Inflammatory macrophage (primary cell): ENCODE data around the gene ROCK2.
A peak's percentile ranks its signal among the peaks of the same experiment; 100 is the strongest.
"Not testable (repeated sequence)": the region's sequence is repeated elsewhere in the genome, so short reads cannot be mapped to it uniquely, and the experiment has no call there.

Source experiments
- DNase-seq, 2 donors: peaks; one replicate each; pipeline ENCODE4 v3.0.0-alpha.2; 2020 to 2022

Gene ROCK2

DNA sequence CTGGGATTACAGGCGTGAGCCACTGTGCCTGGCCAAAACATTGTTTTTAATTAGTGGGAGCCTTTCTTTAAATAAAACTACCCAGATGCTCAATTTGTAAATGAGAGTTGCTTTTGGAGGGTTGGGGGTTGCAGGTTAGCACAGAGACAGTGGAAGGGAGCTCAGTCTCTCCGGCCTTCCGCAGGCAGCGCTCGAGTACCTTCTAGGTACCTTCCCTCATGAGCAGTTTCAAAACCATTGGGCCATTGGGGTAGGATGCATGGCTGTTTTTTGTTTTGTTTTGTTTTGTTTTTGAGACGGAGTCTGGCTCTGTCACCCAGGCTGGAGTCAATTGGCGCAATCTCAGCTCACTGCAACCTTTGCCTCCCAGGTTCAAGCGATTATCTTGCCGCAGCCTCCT, 170.2 kb downstream of the ROCK2 start:
- no peak for DNase-seq

DNA sequence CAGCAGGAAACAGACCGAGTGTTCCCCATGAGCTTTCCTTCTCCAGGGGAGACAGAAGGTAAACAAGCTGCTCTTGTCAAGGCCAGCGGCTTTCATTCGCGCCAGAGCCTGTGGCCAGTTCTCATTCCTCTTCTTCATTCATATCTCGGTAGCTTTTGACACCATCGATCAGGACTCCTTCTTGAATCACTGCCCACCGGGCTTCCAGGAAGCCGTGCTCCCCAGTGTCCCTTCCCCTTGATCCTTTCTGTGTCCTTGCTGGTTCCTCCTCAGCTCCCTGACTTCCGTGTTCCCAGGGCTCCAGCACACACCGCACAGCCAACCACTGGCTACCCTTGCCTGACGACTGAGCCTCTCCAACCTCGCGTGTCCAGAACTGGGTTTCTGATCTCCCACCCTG, 175.1 kb downstream of the ROCK2 start:
- no peak for DNase-seq

DNA sequence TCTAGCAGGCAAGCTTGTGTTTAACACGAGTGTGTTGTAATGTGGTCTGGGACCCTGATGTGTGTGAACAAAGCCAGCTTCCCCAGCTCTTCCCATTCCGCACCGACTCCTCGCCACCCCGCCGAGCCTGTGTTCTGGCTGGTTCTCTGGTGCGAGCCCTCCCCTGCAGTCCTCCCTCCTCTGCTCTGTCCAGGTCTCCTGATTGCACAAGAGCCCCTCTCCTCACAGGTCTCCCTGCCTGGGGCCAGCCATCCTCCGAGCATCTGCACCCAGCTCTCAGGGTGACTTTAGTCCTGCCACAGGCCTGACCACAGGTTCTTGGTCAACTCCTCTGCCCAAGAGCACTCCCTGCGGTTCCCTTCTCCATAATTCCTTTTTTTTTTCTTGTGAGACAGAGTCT, 175.9 kb downstream of the ROCK2 start:
- DNase-seq, result peak in 1 of 2 donors; percentile 37

DNA sequence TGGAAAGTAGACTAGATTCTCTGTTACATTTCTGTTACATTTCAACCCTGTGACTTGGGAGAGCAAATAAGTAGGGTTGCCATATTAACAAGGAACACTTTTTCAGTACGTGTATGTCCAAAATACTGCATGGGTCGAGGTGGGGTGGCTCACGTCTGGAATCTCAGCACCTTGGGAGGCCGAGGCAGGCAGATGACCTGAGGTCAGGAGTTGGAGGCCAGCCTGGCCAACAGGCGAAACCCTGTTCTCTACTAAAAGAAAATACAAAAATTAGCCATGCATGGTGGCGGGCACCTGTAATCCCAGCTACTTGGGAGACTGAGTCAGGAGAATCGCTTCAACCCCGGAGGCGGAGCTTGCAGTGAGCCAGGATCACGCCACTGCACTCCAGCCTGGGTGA, 178.0 kb downstream of the ROCK2 start:
- DNase-seq, result no peak

DNA sequence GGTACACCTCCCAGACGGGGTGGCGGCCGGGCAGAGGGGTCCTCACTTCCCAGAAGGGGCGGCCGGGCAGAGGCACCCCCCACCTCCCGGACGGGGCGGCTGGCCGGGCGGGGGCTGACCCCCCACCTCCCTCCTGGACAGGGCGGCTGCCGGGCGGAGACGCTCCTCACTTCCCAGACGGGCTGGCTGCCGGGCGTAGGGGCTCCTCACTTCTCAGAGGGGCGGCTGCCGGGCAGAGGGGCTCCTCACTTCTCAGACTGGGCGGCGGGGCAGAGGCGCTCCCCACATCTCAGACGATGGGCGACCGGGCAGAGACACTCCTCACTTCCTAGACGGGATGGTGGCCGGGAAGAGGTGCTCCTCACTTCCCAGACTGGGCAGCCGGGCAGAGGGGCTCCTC, 179.4 kb downstream of the ROCK2 start:
- DNase-seq, result not testable (repeated sequence)

DNA sequence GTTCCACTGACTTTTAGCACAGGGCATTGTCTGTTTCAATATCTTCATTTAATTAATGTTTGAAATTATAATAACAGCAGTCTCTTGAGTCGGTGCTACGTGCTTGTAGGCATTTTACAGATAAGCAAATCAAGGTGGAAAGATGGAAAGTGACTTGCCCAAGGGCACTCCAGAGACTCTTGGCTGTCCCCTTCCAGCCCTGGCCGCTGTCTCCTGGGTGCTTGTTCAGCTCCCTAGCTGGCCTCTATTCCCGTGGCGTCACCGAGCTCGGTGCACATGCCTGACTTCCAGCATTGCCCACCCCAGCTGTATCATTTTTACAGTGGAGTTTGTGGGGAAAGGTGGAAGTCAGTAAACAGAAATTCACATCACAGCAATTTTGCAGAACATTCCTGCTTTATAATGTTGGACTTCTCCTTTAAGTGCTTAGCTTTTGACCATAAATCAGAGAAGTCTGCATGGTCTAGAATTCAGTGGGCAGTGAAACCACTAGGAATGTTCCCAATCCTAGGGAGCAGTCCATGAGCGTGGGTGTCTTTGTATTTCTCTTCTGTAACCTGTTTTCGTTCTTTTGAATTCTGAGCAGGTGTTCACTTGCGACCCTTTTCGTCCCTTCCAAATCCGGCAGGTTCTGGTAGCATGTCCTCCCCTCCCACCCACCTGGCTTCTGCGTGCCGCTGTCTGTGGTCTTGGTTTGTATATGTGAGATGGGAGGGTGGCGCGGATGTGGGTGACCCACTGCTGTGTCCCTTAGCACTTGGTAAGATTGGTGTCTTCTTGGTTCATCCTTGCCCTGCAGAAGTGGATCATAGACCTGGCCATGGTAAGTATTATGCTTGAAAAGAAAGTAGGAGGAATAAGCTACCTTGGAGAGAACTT, 180.8 kb downstream of the ROCK2 start:
- no peak for DNase-seq

DNA sequence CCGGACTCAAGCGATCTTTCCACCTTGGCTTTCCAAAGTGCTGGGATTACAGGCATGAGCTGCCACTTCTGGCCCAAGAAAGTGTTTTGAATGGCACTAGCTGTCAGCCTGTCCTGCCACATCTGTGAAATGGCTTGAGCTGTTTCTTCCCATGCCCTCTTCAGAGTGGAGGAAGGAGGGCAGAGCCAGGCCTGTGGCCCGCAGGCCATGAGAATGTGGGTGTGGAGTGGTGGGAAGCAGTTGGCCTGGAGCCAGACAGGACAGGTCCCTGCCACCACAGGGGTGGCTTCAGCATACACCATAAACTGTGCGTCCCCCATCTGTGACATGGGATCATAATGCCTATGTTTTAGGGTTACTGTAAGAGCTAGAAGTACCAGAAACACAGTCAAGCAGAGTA, 182.7 kb downstream of the ROCK2 start:
- DNase-seq, result no peak

DNA sequence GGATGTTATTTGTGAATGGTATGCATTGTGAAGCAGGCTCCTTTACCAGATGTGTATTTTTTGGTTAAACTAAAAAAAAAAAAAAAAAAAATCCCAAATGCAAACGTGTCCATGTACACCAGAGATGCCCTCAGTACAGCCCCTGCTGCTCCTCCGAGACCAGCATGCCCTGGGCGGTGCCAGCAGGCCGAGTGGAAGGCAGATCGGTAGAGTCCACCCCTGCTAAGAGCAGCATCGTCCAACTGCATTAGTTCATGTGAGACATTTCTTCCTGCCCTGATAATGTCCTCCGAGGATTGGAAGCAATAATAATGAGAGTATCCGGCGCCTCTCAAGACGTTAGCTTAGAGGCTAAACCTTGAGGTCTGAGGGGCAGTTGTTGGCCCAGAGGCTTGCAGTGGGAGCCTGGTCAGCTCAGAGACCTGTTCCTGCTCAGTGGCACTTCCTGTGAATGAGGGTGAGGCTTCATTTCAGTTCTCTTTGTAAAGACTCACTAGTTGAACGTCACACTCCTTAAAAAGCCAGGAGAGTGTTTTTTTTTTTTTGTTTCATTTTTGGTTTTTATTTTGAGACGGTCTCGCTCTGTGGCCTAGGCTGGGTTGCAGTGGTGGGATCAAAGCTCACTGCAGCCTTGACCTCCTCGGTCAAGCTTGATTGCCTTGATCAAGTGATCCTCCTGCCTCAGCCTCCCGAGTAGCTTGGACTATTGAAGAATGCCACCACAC, 183.5 kb downstream of the ROCK2 start:
- DNase-seq, result peak; percentile 49 to 55

DNA sequence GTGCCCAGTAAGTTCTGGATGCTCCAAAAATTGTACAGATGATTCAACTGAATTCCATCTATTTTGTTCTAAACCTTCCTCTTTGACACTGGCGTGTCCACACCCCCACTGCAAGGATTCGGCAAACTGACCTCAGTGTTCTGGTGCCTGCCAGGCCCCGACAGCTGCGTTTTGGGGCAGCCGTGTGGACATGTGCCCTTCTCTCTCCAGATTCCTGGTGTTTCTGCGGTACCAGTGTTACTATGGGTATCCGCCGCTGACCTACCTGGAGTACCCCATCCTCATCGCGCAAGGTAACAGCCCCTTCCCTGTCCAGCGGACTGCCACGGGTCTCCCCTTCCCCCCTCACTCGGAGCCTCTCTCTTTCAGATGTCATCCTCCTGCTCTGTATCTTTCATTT, 184.2 kb downstream of the ROCK2 start:
- no peak for DNase-seq

DNA sequence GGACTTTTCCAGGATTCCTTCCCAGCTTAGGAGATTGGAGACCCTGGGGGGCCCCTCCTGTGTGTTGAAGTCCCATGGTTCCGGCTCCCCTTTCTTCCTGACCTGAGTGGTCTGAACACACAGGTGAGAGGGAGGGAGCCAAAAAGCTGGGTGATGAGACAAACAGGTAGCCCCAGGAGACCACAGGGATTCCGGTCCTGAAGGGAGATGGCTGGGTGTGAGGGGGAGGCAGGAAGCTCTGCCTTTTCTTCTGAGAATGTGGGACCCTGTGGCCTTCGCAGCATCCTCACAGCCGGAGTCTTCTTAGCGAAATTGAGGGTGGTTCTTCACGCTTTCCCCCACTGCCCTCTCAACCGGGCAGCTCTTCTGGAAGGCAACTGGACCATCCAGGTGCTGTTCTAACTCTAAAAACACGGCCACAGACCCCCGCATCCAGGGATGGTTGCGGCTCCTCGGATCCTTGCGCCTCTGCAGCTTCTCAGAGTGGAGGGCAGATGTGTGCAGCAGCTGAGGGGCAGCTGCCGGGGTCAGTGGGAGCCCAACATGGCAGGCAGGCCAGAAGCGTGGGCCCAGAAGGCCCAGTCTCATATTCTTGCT, 184.8 kb downstream of the ROCK2 start:
- no peak for DNase-seq

DNA sequence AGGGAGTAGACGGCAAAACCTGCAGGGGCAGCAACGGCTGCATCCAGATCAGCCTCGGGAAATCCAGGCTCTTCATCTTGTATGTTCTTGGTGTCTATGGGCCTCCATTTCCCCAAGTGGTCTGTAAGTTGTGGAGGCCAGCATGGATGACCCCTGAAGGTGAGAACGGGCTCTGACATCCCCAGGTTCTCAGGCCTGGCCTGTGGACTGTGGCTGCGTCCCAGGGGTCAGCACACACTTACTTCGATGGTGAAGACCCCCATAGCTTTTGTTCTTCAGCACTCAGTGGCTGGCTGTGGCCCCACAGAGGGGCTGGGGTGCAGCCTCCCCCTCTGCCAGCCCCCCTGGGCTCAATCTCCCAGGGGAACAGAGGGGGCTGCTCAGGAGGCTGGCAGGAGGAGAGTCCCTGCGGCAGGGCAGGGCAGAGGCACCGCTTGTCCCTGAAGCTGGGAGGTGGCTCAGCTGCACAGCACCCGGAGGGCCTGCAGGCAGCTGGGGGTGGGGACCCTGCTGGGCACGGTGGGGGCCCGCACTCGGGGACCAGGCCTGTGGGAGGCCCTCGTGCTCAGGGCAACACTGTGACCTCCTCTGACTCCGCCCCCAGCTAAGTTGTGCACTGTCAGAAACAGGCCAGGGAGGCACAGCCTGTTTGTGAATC, 185.4 kb downstream of the ROCK2 start:
- no peak for DNase-seq

DNA sequence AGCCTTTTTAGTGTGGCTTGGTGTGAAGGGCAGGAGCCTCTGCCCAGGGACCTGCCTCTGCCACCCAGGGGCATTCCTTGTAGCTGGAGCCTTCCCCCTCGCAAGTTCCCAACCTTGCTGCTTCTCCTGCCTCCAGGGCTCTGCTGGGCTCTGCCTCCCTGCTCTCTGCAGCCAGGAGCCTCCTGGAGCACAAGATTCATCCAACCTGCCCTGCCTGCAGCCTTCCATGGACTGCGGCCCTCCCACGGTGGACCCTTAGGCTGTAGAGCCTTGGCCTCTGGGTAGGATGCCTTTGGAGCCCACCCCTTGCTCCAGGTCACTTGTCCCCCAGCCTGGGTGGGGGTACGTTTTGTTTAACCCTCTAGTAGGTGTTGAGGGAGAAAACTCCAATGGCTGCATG, 186.7 kb downstream of the ROCK2 start:
- DNase-seq, result no peak

DNA sequence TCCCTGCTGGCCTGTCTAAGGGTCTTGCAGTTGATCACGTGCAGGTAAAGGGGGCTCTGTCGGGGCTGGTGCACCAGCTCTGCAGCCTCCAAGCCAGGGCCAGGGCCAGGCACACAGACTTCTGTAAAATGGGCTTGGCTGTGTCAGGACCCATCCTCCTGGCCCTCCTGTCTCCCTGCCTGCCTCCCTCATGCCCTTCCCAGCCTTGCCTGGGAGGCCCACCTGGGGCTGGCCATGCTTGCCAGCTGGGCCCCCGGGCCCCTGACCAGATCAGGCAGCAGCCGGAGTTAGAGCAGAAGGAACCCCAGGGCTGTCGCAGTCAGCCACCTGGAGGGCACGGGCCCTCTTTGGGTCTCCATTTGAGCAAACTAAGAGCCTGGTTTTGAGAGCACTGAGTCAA, 187.1 kb downstream of the ROCK2 start:
- DNase-seq, result no peak

DNA sequence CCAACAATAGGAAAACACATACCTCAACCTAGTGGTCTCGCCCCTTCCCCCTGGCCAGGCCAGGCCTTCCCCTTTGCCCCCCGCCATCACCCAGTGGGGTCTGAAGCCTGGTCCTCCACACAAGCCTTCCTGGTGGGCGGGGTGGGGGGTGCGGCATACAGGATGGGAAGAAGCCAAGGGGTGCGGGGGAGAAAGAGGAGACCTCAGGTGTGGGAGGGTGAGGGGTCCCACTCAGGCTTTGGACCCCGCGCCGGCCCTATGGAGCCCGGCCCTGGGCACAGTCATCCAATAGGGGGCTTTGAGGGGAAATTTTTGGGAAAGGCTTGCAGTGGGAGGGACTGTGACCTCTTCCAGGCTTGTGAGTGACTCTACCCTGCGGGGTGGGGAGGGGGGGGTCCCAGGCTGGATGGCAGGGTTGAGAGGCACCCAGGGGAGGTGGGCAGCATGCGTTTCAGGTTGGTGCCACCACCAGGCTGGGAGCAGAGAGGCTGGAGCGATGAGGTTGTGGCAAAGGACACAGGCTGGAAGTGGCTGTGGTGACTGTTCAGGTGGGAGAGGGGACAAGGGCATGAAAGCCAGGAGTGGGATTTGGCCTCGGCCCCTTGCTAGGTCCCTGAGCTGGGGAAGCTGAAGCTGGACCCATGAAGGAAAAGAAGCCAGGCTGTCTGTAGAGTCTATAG, 187.9 kb downstream of the ROCK2 start:
- DNase-seq, result no peak

DNA sequence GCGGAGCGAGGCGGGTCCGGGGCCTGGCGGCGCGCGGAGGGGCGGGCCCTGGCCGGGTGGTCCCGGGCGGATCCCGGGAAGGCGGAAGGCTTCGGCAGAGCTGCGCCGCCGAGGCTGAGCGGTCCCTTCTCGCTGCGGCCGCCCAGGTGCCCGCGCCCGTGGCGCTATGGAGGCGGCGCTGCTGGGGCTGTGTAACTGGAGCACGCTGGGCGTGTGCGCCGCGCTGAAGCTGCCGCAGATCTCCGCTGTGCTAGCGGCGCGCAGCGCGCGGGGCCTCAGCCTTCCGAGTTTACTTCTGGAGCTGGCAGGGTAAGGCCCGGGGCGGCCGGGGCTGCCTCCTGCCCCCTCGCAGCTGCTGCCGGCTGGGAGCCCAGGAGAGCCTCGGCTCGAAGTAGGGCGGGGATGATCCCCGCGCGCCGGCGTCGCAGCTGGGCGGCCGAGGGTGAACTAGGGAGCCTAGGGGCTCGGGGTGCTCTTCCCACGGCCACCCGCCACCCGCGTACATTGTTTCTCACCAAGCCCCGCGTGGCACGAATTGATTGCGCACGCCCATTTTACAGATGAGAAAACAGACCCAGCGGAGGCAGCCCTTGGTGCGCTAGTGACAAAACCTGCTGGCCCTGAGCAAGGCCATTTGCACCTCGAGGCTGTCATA, 188.9 kb downstream of the ROCK2 start, which contains the start of gene SLC66A3:
TSS of gene SLC66A3 (plus strand) at position 87 of the 655 bp plus-strand sequence. CDS start at position 167, 80 bp downstream.
- no peak for DNase-seq

DNA sequence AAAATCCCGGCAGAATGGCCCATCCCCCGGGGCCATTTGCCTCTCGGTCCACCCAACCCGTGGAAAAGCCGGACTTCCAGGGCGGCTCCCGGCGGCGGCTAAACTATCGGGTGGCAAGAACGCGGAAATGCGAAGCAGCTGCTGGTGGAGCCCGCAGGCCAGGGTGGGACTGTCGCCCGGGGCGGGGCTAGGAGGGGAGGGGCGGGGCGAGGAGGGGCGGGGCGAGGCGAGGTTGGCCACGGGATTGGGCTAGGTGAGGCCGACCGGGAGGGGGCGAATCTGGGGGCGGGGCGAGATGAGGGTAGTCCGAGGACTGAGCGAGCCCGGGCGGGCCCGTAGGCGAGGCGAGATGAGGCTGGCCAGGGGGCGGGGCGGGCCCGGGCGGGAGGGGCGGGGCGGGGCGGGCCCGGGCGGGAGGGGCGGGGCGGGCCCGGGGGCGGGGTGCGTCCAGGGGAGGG, 189.5 kb downstream of the ROCK2 start:
- DNase-seq, result peak; percentile 96 to 98

DNA sequence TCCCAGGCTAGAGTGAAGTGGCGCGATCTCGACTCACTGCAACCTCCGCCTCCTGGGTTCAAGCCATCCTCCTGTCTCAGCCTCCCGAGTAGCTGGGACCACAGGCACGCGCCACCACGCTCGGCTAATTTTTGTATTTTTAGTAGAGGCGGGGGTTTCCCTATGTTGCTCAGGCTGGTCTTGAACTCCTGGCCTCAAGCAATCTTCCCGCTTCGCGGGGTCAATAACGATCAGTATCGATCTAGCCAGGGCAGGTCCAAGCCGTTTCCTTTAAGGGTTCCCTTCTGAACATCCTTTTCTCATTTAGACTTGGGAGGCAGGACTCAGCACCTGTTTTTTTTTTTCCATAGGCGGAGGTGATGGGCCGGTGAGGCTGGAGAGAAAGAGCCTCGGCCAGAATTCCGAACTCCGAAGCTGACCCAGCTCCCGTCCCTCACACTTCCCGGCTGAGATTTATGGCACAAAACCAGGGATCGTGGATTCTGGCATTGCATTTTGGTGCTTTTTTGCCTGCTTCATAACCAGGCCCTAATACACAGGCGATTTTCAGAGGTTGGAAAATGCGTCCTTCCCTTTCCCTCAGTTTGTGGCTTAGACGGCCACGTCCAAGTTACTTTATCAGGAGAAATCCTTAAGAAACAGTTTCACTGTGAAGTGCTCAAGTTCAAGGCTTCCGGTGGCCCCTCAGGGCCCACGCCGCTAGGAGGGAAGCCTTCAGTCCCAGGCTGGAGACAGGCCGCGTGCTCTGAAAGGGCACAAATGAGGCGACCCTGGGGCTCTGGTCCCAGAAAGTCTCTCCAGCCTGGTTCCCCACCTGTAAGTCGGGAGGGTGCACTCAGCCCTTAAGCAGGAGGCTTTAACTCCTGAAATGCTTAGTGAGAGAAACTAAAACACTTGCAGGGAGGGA, 190.2 kb downstream of the ROCK2 start:
- DNase-seq, result no peak

DNA sequence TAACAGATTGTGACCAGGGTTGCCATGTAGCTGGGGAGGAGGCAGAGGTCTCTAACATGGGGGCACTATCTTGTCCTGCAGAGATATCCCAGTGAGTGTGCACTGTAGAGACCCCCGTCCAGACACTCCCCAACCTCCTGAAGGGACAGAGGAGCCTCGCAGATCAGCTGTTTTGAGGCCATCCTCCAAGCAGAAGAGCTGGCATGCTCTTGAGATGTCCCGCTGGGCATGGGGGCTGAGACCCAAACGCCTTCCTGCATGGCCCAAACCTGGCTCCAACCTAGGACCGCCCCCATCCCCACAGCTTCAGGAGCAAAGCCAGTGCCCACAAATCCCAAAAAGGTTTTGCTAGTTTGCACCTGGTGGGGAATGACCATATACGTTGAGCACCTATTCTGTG, 191.8 kb downstream of the ROCK2 start:
- DNase-seq, result no peak

DNA sequence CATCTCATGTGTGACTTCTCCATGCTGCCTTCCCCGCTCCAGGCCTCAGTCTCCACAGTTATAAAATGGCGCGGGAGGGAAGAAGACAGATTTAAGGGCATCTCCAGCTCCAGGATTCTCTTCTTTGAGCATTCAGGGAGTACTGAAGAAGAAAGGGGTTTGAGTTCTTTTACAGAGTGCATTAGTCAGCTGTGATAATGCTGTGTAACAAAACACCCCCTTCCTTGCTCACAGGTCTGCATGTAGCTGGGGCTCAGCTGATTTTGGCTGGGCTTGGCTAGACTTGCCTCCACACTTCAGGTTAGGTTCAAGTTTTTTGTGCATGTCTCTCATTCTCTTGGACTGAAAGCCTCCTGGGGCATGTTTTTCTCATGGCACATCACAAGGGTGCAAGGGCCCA, 197.2 kb downstream of the ROCK2 start:
- no peak for DNase-seq

DNA sequence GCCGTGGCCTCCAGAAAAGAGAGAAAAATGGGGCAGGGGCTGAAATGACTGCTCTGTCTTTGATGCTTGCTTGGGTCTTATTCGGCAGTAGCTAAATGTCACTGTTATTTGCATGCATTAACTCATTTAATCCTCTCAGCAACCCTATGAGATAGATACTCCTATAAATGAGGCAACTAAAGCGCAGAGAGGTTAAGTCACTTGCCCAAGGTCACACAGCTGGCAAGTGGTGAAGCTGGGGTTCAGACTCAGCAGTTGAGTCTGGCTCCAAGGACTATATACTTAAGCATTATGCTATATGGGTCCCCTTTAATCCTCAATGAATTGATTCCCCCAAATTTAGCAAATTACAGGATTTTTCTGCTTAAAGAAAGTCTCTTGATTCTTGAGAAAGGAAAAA, 198.4 kb downstream of the ROCK2 start:
- no peak for DNase-seq

DNA sequence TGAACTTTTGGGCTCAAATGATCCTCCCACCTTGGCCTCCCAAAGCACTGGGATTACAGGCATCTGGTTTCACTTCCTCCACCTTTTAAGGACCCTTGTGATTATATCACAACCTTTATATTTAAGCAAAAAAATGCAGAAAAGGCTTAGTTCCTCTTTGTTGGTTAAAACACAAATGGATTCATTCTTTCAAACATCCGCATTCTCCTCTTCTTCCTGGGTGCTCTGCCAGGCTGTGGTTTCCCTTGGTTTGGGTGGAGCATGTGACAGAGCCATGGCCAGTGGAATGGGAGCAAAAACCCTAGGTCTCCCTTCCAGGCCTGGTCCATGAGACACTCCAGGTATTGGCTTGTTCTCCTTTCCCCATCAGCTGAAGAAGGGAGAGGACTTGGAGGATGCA, 199.1 kb downstream of the ROCK2 start:
- peak; percentile 67 to 89 for DNase-seq
